IPS-NIHi7 (cell line): ENCODE data around the gene AFDN.
"Not testable (repeated sequence)": the region's sequence is repeated elsewhere in the genome, so short reads cannot be mapped to it uniquely, and the experiment has no call there.

Experiments used
- DNase-seq: peaks from one replicate; pipeline ENCODE4 v3.0.0; 2012; ENCODE audit warnings: mixed read lengths; ENCODE audit errors: extremely low spot score

The AFDN gene

DNA sequence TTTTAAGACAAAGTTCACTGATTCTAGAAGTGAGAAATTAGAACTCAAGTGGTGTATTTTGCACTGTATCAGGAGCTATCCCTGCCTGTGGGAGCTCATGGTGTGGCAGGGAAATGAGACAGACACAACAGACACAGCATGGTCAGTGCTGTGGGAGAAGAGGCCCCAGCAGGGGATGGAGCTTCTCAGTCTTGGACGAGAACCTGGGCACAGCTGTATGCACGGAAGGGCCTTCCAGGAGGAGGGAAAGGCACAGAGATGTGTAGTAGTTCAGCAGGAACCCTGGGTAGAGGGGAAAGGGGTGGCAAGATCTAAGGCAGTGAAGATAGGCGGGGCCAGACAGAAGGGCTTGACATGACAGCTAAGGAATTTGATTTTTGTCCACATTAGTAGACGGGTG, 122.0 kb downstream of the AFDN start:
- no peak for DNase-seq

DNA sequence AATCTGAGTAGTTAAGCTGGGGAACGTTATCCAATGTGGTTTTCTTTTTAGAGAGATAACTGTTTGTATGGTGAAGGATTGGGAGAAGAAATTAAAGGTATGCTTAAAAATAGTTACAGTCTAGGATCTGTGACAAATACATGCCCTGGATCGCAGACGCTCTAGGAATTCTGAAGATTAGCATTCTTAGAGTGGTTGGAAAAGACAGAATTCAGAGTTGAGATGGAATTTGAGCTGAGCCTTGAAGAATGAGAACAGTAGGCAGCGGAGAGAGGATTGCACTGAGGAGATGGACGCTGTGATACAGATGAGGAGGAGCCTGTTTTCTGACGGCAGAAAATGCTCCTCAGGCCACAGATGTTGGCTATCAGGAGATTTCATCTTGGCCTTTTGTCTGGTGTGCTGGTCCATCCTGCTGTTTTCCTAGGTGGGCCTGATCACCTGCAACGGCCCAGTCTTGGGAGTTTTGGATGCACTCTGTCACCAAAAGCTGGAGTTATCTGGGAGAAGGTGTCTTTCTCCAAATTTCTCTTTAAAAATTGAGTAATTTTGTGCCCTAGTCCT, 122.5 kb downstream of the AFDN start:
- no peak for DNase-seq

DNA sequence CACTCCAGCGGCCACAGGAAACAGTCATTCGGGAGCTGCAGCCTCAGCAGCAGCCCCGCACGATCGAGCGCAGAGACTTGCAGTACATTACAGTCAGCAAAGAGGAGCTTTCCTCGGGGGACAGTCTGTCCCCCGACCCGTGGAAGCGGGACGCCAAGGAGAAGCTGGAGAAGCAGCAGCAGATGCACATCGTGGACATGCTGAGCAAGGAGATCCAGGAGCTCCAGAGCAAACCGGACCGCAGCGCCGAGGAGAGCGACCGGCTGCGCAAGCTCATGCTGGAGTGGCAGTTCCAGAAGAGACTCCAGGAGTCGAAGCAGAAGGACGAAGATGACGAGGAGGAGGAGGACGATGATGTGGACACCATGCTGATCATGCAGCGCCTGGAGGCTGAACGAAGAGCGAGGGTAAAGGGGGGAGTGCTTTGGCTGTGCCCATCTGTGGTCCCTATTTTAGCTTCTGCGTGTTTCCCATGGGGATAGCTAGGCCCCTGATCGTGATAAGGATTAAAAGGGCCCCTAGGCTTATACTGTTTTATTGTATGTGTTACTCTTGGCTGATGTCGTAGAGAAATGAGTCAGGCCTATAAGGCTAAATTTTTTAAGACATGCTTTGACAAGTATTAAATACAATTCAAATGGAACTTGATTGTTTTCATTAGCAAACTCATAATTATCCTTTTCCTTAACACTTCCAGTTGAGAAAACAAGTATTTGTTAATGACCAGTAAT, 125.2 kb downstream of the AFDN start:
- no peak for DNase-seq

GRCh38 chr6:167952512-167952859, 125.8 kb downstream of the AFDN start:
- no peak for DNase-seq

DNA sequence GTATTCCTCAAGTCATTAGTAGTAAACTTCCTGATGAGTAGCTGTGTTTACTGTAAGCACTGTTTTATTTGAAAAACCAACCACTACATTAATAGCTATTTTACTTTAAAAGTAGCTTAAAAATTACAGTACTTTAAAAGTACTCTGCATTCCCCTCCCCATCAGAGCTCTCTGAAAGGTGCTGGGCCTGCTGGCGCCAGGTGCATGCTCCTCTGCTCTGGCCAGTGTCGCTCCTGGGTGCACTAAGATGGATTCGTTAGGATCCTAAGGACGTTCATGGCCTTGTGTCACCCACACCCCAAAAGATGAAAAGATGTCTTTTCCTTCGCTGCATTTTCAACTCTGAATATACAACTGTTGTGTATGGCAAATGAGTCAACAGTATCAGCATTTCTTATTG, 126.8 kb downstream of the AFDN start:
- DNase-seq = no peak

GRCh38 chr6:167954151-167954550, 127.4 kb downstream of the AFDN start:
- DNase-seq = no peak

GRCh38 chr6:167956491-167956890, 129.8 kb downstream of the AFDN start:
- DNase-seq = no peak

DNA sequence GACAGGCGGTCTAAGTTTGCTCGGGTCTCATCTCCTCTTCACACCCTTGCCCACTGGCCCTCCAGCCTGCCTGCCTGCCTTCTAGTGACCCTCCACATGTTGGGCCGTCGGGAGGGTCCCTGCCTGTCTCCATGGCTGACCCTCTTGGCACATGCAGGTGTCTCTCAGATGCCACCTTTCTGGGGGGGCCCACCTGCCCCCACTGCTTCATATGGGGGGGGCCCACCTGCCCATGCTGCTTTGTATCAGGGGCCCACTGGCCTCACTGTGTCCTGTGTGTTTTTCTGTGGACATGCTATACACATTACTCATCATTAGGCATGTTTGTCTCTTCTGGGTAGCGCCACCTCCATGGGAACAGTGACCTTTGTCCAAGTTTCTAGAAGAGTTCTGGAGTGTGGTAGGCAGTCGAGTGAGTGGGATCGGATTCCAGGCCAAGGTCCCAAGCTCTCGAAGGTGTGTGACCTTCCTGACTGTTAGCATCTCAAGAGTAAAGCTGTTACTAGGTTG, 130.3 kb downstream of the AFDN start:
- no peak for DNase-seq

- DNase-seq = no peak
Observed at GRCh38 chr6:167957626-167958025, 130.9 kb downstream of the AFDN start.

- DNase-seq = no peak
Observed at GRCh38 chr6:167960579-167960978, 133.9 kb downstream of the AFDN start.

DNA sequence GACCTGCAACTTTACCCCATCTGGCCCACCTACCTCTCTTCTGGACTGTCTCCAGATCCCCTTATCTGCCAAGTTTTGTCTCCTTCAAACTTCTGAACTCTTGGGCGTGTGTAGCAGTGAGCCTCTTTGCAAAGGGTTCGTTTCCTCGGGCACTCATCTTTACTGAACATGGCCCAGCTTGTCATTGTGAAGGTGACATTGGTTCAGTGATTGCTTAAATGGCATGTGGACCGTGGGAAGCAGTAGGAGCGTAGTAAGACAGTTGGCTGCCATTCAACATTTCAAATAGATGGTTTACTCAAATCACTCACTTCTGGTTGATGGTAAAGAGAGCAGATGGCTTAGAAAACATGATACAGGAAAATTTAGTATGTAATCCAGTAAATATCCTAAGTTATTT, 136.0 kb downstream of the AFDN start:
- DNase-seq = no peak

- DNase-seq = no peak
Observed at GRCh38 chr6:167963589-167964057, 136.9 kb downstream of the AFDN start.

DNA sequence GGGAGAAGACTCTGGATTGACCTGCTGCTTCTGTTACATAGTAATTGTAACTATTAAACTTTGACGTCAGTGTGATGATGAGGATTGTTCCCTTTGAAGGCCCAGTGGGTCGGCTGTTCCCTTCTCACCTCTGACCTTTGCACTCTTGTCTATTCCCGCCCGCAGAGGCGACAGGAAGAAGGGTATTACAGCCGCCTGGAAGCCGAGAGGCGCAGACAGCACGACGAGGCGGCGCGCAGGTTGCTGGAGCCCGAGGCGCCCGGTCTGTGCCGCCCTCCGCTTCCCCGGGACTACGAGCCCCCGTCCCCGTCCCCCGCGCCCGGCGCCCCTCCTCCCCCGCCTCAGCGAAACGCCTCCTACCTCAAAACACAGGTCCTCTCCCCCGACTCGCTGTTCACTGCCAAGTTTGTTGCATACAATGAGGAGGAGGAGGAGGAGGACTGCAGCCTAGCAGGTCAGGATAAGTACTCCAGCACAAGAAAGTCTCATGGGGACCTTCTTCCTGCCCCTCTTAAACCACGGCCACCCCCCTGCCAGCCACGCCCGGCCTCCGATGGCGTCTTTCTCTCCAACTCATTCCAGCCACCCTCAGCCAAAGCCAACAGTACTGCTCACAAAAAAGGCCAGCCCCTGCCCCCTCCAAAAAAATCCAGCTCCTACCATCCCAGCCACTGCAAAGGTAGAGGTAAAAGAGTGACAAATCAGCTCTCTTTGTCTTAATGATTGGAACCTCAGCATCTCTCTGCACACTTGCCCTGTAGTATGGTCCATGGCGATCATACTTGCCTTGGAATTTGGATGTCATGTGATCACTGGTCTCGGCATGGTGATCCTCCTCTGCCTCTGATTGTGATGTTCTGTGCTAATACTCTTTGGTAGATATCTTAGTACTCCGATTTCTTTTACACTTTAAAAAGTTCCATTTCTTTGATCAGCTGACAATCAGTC, 139.2 kb downstream of the AFDN start:
- no peak for DNase-seq

GRCh38 chr6:167966540-167966905, 139.8 kb downstream of the AFDN start:
- DNase-seq = no peak

DNA sequence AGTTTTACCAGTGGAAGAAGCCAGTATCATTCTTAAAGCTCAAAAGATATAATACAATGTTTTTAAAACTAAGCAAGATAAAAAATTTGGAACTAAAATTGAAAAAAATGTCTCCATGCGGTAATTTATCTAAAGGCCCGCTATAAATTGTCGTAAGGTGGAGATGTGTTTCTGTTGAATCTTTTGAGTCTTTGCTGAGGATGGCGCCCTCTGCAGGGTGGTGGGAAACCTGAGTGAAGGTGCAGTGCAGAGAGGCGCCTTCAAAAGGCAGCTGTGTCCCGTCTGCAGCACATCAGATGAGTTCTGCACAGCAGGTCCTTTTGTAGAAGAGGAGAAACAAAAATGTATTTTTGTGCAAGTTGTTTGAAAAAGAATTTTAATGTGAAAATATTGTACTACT, 141.4 kb downstream of the AFDN start:
- peak; percentile 63 for DNase-seq

GRCh38 chr6:167970230-167970629, 143.5 kb downstream of the AFDN start:
- DNase-seq = no peak

GRCh38 chr6:167972193-167972592, 145.5 kb downstream of the AFDN start:
- DNase-seq = no peak

- DNase-seq = peak; percentile 51
Observed at GRCh38 chr6:167973148-167973885, 146.6 kb downstream of the AFDN start.

- DNase-seq = no peak
Observed at GRCh38 chr6:167974640-167975344, 148.1 kb downstream of the AFDN start.

GRCh38 chr6:167975458-167975857, 148.7 kb downstream of the AFDN start:
- no peak for DNase-seq

GRCh38 chr6:167976116-167976657, 149.5 kb downstream of the AFDN start:
- DNase-seq = not testable (repeated sequence)
